Hepatocyte (in vitro differentiated cells): Measurements from ENCODE around the gene ABTB1. TPM values are rescaled to one million over a fixed set of nuclear protein-coding genes. Genes with fewer than 3 reads are reported as not detected.

Experiments
- DNase-seq: peaks from one replicate; pipeline ENCODE4 v3.0.0-alpha.2; 2016; ENCODE audit warnings: low spot score
- H2AFZ ChIP-seq: fragments of 200-600 bp; sonication (generic); 2 replicates; pipeline ENCODE4 v1.6.0; 2016; ENCODE audit warnings: antibody characterized with exemption, mild to moderate bottlenecking
- H3K27ac ChIP-seq: fragments of 200-600 bp; sonication (generic); 2 replicates; pipeline ENCODE4 v1.5.1; 2016; ENCODE audit warnings: mild to moderate bottlenecking
- H3K27me3 ChIP-seq: fragments of 200-600 bp; sonication (generic); 2 replicates; pipeline ENCODE4 v1.6.1; 2016
- H3K36me3 ChIP-seq: fragments of 200-600 bp; sonication (generic); replicated peaks from 2 replicates; pipeline ENCODE4 v1.5.1; 2016; ENCODE audit warnings: low read depth; ENCODE audit not compliant: insufficient read depth
- H3K4me1 ChIP-seq: fragments of 200-600 bp; sonication (generic); 2 replicates; pipeline ENCODE4 v1.5.1; 2016; ENCODE audit warnings: mild to moderate bottlenecking, moderate library complexity; ENCODE audit not compliant: insufficient read depth
- H3K4me2 ChIP-seq: fragments of 200-600 bp; sonication (generic); 2 replicates; pipeline ENCODE4 v1.6.0; 2016
- H3K4me3 ChIP-seq: fragments of 200-600 bp; sonication (generic); 2 replicates; pipeline ENCODE4 v1.5.1; 2016; ENCODE audit warnings: mild to moderate bottlenecking
- H3K79me2 ChIP-seq: fragments of 200-600 bp; sonication (generic); 2 replicates; pipeline ENCODE4 v1.6.0; 2017; ENCODE audit warnings: mild to moderate bottlenecking
- H3K9me2 ChIP-seq: fragments of 200-600 bp; sonication (generic); replicated peaks from 2 replicates; pipeline ENCODE4 v1.6.0; 2017; ENCODE audit warnings: mild to moderate bottlenecking; ENCODE audit not compliant: insufficient read depth
- H3K9me3 ChIP-seq: fragments of 200-600 bp; sonication (generic); 2 replicates; pipeline ENCODE4 v1.5.1; 2016; ENCODE audit warnings: low read depth, mild to moderate bottlenecking
- H4K20me1 ChIP-seq: fragments of 200-600 bp; sonication (generic); 2 replicates; pipeline ENCODE4 v1.6.0; 2016; ENCODE audit warnings: mild to moderate bottlenecking; ENCODE audit not compliant: insufficient read depth, poor library complexity, severe bottlenecking
- EZH2 ChIP-seq: fragments of 200-600 bp; sonication (generic); IDR thresholded peaks from 2 replicates; pipeline ENCODE4 v1.6.1; 2016; ENCODE audit warnings: antibody characterized with exemption, mild to moderate bottlenecking, borderline replicate concordance
- EZH2phosphoT487 ChIP-seq: fragments of 200-600 bp; sonication (generic); IDR thresholded peaks from one replicate; pipeline ENCODE4 v1.6.1; 2018; ENCODE audit warnings: antibody characterized with exemption, mild to moderate bottlenecking, low read depth, moderate library complexity; ENCODE audit not compliant: unreplicated experiment, severe bottlenecking
- WGBS: methylation state at CpG from one replicate; pipeline ENCODE4 v1.1.6; 2016; ENCODE audit warnings: low lambda C conversion rate; ENCODE audit errors: missing lambda C conversion rate; 5-methylcytosine and 5-hydroxymethylcytosine counted together
- polyA plus RNA-seq: library from polyadenylated mRNA; unstranded; fragments of >200 nt; fragmentation: Nextera tagmentation; extraction: Ambion mirVana; gene quantifications from 2 replicates; pipeline ENCODE4 v1.2.1, GENCODE V29; 2016
- total RNA-seq: library from RNA; depleted of rRNA; stranded (reverse); fragments of >200 nt; gene quantifications from 2 replicates; pipeline ENCODE4 v1.2.3, GENCODE V29; 2014
- TF ChIP-seq, protein P1 (sequence below): fragments of 200-600 bp; sonication (generic); IDR thresholded peaks from 2 replicates; pipeline ENCODE4 v1.5.1; 2016; ENCODE audit warnings: antibody characterized with exemption, mild to moderate bottlenecking; ENCODE audit not compliant: poor library complexity

The ABTB1 gene
- total and polyA plus RNA-seq, 2 experiments from 2014 or later, result 4.7 to 13.8 TPM

- WGBS, result 93% methylated on average over 18 of the region's 18 CpGs
- Histone ChIP-seq H4K20me1 (no peaks in the 10 kb centered on the region), H3K4me1 (no peaks in the 10 kb centered on the region), H2AFZ (no peak overlapping the region), H3K27ac (no peak overlapping the region), H3K4me2 (no peak overlapping the region), H3K4me3 (no peak overlapping the region), H3K27me3 (no peaks in the 10 kb centered on the region), H3K9me3 (no peaks in the 10 kb centered on the region), H3K36me3 (no peaks in the 10 kb centered on the region), H3K9me2 (no peaks in the 10 kb centered on the region), H3K79me2 (no peaks in the 10 kb centered on the region)
- DNase-seq, result no peak
- TF ChIP-seq, protein P1, sequence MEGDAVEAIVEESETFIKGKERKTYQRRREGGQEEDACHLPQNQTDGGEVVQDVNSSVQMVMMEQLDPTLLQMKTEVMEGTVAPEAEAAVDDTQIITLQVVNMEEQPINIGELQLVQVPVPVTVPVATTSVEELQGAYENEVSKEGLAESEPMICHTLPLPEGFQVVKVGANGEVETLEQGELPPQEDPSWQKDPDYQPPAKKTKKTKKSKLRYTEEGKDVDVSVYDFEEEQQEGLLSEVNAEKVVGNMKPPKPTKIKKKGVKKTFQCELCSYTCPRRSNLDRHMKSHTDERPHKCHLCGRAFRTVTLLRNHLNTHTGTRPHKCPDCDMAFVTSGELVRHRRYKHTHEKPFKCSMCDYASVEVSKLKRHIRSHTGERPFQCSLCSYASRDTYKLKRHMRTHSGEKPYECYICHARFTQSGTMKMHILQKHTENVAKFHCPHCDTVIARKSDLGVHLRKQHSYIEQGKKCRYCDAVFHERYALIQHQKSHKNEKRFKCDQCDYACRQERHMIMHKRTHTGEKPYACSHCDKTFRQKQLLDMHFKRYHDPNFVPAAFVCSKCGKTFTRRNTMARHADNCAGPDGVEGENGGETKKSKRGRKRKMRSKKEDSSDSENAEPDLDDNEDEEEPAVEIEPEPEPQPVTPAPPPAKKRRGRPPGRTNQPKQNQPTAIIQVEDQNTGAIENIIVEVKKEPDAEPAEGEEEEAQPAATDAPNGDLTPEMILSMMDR, result no peak
- TF ChIP-seq EZH2, result no peak
- no peak for TF ChIP-seq EZH2phosphoT487
These were observed 37.6 kb downstream of the ABTB1 start for GRCh38 chr3:127710155-127710941.

DNA sequence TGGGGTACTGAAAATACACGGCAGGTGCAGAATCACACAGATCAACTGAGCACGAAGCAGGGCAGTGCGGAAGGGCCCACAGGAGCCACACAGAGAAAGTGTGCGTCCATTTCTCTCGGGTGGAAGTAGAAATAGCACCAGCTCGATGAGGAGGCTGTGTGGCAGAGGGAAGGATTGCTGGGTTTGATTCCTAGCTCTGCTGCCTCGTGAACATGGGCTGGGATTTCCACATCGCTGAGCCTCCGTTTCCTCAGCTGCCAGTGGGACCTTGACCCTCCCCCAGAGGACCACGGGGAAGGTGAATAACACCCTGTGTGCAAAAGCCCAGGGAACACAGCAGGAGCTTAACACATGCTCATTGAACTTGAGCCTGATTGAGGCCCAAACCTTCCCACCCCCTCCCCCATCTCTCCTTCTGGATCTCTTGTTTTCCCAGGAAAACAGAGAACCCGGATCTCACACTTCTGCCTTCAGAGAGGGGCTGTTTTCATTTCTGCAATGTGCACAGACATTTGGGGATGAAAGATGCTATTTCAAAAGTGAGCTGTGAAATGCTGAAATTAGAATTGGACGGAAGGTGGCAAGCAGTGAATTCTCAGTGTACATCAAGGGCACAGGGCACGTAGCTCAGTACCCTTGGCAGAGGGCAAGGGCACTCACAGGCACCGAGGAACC, 38.4 kb downstream of the ABTB1 start:
- TF ChIP-seq EZH2phosphoT487 (no peak), EZH2 (no peak)
- TF ChIP-seq, protein P1, result no peak
- Histone ChIP-seq H3K27me3 (no peaks in the 10 kb centered on the region), H3K9me3 (no peaks in the 10 kb centered on the region), H2AFZ (no peak overlapping the region), H3K27ac (no peak overlapping the region), H3K9me2 (no peaks in the 10 kb centered on the region), H3K4me2 (no peak overlapping the region), H3K36me3 (no peaks in the 10 kb centered on the region), H3K79me2 (no peaks in the 10 kb centered on the region), H3K4me1 (no peaks in the 10 kb centered on the region), H3K4me3 (no peak overlapping the region), H4K20me1 (no peaks in the 10 kb centered on the region)
- WGBS, result 81% methylated on average over 14 of the region's 14 CpGs
- DNase-seq, result no peak

DNA sequence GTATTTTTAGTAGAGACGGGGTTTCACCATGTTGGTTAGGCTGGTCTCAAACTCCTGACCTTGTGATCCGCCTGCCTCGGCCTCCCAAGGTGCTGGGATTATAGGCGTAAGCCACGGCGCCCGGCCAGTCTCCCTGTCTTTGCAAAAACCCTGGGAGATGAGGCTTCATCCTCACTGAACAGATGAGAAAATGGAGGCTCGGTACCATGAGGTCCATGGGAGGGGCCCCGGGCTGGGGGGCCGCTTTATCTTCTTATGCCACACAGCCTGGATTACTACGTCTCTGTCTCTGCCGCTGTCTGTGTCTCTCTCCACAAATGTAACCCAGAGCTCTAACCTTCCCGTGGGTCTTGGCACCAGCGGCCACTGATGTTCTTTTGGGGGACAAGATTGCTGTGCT, 39.1 kb downstream of the ABTB1 start:
- Histone ChIP-seq H3K9me3 (no peaks in the 10 kb centered on the region), H3K27me3 (no peaks in the 10 kb centered on the region), H3K9me2 (no peaks in the 10 kb centered on the region), H3K4me3 (no peak overlapping the region), H2AFZ (no peak overlapping the region), H3K36me3 (no peaks in the 10 kb centered on the region), H3K27ac (no peak overlapping the region), H3K4me1 (no peaks in the 10 kb centered on the region), H4K20me1 (no peaks in the 10 kb centered on the region), H3K79me2 (no peaks in the 10 kb centered on the region), H3K4me2 (no peak overlapping the region)
- no peak for TF ChIP-seq EZH2phosphoT487
- no peak for TF ChIP-seq EZH2
- DNase-seq, result no peak
- WGBS, result 93% methylated on average over 14 of the region's 14 CpGs

GRCh38 chr3:127712461-127712860, 39.7 kb downstream of the ABTB1 start:
- H3K4me2 ChIP-seq, result no peak overlapping the region
- no peak overlapping the region for H3K4me3 ChIP-seq
- no peaks in the 10 kb centered on the region for H3K27me3 ChIP-seq
- H3K36me3 ChIP-seq, result no peaks in the 10 kb centered on the region
- no peak overlapping the region for H3K27ac ChIP-seq
- TF ChIP-seq, protein P1, result no peak
- no peak for TF ChIP-seq EZH2
- TF ChIP-seq EZH2phosphoT487, result no peak
- H3K79me2 ChIP-seq, result no peaks in the 10 kb centered on the region
- H3K9me3 ChIP-seq, result no peaks in the 10 kb centered on the region
- no peak for DNase-seq
- WGBS, result 93% methylated on average over 9 of the region's 9 CpGs
- H4K20me1 ChIP-seq, result no peaks in the 10 kb centered on the region
- H3K4me1 ChIP-seq, result no peaks in the 10 kb centered on the region
- H3K9me2 ChIP-seq, result no peaks in the 10 kb centered on the region
- no peak overlapping the region for H2AFZ ChIP-seq
